Calu3 (cell line): ENCODE data around the gene VBP1. TPM values are rescaled to one million over a fixed set of nuclear protein-coding genes. Genes with fewer than 3 reads are reported as not detected.
A peak's percentile ranks its signal among the peaks of the same experiment; 100 is the strongest.
"Not testable (repeated sequence)": the region's sequence is repeated elsewhere in the genome, so short reads cannot be mapped to it uniquely, and the experiment has no call there.

Experiments used
- BruUV-seq: library from RNA; stranded (reverse); fragments of 400-500 nt; replicated peaks from 2 replicates; lab custom pipeline; 2021; lab: Mats Ljungman, UMichigan
- CTCF ChIA-PET: fragments of 300-600 bp; sonication (Branson Sonifier 250); formaldehyde crosslinking; loops from one replicate; lab custom pipeline; 2022; ENCODE audit warnings: antibody characterized with exemption; lab: Charles Lee
- DNase-seq: peaks from one replicate; pipeline ENCODE4 v3.0.0; 2022
- H3K27ac Mint-ChIP-seq: one replicate; pipeline ENCODE4 v1.8.0; 2022; ENCODE audit warnings: mixed read lengths; ENCODE audit not compliant: unreplicated experiment
- H3K27me3 Mint-ChIP-seq: one replicate; pipeline ENCODE4 v1.8.0; 2022; ENCODE audit warnings: mixed read lengths; ENCODE audit not compliant: unreplicated experiment
- H3K36me3 Mint-ChIP-seq: one replicate; pipeline ENCODE4 v1.8.0; 2022; ENCODE audit warnings: mild to moderate bottlenecking, moderate library complexity, mixed read lengths; ENCODE audit not compliant: insufficient read depth, unreplicated experiment
- H3K4me1 Mint-ChIP-seq: one replicate; pipeline ENCODE4 v1.8.0; 2022; ENCODE audit warnings: mild to moderate bottlenecking, low read depth, mixed read lengths; ENCODE audit not compliant: unreplicated experiment
- H3K4me3 Mint-ChIP-seq: one replicate; pipeline ENCODE4 v1.8.0; 2022; ENCODE audit warnings: mild to moderate bottlenecking, low read depth, moderate library complexity, mixed read lengths; ENCODE audit not compliant: unreplicated experiment
- H3K9me3 Mint-ChIP-seq: one replicate; pipeline ENCODE4 v1.8.0; 2022; ENCODE audit warnings: low read depth, mixed read lengths; ENCODE audit not compliant: unreplicated experiment
- intact Hi-C: fragments of 100-400 bp; cut with micrococcal nuclease; formaldehyde crosslinking; loops from one replicate; pipeline ENCODE4 v1.10.0; 2022; ENCODE audit not compliant: unreplicated experiment
- total RNA-seq: library from RNA; stranded (reverse); gene quantifications from 2 replicates; pipeline ENCODE4 v1.2.3, GENCODE V29; 2022
- TF ChIP-seq, protein P1 (sequence below): fragments of 200-600 bp; IDR thresholded peaks from one replicate; pipeline ENCODE4 v1.8.0; 2022; ENCODE audit warnings: antibody characterized with exemption; ENCODE audit not compliant: unreplicated experiment

Gene VBP1
- total RNA-seq, 1 experiment from 2014 or later = 56.3 TPM

DNA sequence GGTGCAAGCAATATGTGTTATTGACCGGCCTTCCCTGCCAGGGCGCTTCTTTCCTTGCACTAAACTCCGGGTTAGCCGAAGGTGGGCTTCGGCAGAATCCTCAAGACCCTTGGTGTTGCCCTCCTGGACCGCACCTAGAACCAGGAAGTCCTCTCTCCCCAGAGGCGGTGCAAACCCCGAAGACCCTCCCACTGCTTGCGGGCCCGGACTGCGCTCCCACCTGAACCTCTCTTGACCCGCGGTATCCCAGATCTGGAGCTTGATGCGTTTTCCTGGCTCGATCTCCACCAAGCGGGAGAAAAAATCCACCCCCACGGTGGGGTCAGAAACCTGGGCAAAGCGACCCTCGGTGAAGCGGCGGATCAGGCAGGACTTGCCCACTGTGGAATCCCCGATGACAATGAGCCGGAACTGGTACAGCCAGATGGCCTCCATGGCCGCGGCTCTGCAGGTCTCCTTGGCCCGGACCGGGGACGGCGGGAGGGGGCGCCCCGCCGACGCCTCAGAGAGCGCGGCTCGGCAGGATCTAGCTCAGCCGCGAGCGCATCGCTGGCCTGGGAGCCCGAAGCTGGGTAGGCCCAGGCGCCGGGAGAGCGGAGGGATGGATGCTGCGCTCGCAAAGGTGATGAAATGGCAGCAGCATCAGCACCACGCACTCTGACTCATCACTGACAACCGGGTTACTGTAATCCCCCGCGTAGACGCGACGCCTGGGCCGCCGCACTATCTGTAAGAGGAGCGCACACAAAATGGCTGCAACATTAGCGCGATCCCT lies 47.8 kb downstream of the VBP1 start, which contains the start of gene RAB39B:
Gene RAB39B, minus strand, starts transcription at position 638 of the 775 bp plus-strand sequence. Its CDS starts 203 bp downstream, at position 435.
- no TSS peak for BruUV-seq

DNA sequence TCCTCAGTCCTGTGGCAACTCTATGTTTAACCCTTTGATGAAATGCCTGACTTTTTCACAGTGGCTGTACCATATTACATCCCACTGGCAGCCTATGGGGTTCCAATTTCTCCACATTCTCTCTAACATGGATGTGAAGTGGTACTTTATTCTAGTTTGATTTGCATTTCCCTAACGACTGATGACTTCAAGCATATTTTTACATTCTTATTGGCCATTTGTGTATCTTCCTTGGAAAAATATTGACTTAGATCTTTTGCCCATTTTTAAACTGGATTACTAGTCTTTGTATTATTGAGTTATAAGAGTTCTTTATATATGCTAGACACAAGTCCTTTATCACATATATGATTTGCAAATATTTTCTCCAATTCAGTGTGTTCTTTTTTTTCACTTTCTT lies 50.2 kb downstream of the VBP1 start:
- no peaks in the 10 kb centered on the region for H3K4me1 Mint-ChIP-seq
- peaks cover 2% of the 10 kb centered on the region for H3K9me3 Mint-ChIP-seq
- no peak overlapping the region for H3K4me3 Mint-ChIP-seq
- no peak overlapping the region for H3K27ac Mint-ChIP-seq
- intact Hi-C loops = no loop called here
- TF ChIP-seq, protein P1, sequence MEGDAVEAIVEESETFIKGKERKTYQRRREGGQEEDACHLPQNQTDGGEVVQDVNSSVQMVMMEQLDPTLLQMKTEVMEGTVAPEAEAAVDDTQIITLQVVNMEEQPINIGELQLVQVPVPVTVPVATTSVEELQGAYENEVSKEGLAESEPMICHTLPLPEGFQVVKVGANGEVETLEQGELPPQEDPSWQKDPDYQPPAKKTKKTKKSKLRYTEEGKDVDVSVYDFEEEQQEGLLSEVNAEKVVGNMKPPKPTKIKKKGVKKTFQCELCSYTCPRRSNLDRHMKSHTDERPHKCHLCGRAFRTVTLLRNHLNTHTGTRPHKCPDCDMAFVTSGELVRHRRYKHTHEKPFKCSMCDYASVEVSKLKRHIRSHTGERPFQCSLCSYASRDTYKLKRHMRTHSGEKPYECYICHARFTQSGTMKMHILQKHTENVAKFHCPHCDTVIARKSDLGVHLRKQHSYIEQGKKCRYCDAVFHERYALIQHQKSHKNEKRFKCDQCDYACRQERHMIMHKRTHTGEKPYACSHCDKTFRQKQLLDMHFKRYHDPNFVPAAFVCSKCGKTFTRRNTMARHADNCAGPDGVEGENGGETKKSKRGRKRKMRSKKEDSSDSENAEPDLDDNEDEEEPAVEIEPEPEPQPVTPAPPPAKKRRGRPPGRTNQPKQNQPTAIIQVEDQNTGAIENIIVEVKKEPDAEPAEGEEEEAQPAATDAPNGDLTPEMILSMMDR = no peak
- DNase-seq = no peak
- CTCF ChIA-PET = no interaction called here
- no peaks in the 10 kb centered on the region for H3K36me3 Mint-ChIP-seq
- peaks cover 28% of the 10 kb centered on the region for H3K27me3 Mint-ChIP-seq
- BruUV-seq = no TSS peak

More for the DNA sequence above, 47.8 kb downstream of the VBP1 start, which contains the start of gene RAB39B:
- CTCF ChIA-PET = no interaction called here
- Mint-ChIP-seq H3K27me3 (peaks cover 28% of the 10 kb centered on the region), H3K36me3 (no peaks in the 10 kb centered on the region), H3K27ac (no peak within 1 kb of the TSS), H3K4me1 (no peaks in the 10 kb centered on the region), H3K4me3 (peak within 1 kb of the TSS; percentile 44), H3K9me3 (no peaks in the 10 kb centered on the region)
- DNase-seq = peak; percentile 52
- TF ChIP-seq, protein P1 = no peak
- intact Hi-C loops = no loop called here

DNA sequence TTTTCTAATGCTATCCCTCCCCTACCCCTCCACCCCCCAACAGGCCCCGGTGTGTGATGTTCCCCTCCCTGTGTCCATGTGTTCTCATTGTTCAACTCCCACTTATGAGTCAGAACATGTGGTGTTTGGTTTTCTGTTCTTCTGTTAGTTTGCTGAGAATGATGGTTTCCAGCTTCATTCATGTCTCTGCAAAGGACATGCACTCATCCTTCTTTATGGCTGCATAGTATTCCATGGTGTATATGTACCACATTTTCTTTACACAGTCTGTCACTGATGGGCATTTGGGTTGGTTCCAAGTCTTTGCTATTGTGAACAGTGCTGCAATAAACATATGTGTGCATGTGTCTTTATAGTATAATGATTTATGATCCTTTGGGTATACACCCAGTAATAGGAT lies 51.7 kb downstream of the VBP1 start:
- peaks cover 21% of the 10 kb centered on the region for H3K27me3 Mint-ChIP-seq
- DNase-seq, H3K36me3 Mint-ChIP-seq, CTCF ChIA-PET, H3K27ac Mint-ChIP-seq, BruUV-seq, intact Hi-C loops, H3K4me1 Mint-ChIP-seq, H3K9me3 Mint-ChIP-seq, H3K4me3 Mint-ChIP-seq: not testable (repeated sequence)

DNA sequence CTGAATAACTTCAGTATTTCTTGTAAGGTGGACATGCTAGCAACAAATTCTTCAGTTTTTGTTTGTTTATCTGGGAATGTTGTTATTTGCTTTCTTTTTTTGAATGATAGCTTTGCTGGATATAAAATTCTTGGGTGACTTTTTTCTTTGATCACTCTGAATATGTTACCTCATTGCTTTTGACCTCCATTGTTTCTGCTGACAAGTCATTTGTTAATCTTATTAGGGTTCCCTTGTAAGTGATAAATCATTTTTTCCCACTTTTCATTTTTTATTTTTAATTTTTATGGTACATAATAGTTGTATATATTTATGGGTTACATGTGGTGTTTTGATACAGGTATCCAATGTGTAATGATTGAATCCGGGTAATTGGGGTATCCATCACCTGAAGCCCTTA lies 54.7 kb downstream of the VBP1 start:
- intact Hi-C loops = no loop called here
- no peak overlapping the region for H3K4me3 Mint-ChIP-seq
- H3K36me3 Mint-ChIP-seq = no peaks in the 10 kb centered on the region
- H3K4me1 Mint-ChIP-seq = no peaks in the 10 kb centered on the region
- CTCF ChIA-PET = no interaction called here
- TF ChIP-seq, protein P1 = no peak
- H3K27ac Mint-ChIP-seq = no peak overlapping the region
- peaks cover 3% of the 10 kb centered on the region for H3K9me3 Mint-ChIP-seq
- no TSS peak for BruUV-seq
- no peak for DNase-seq
- H3K27me3 Mint-ChIP-seq = no peaks in the 10 kb centered on the region

DNA sequence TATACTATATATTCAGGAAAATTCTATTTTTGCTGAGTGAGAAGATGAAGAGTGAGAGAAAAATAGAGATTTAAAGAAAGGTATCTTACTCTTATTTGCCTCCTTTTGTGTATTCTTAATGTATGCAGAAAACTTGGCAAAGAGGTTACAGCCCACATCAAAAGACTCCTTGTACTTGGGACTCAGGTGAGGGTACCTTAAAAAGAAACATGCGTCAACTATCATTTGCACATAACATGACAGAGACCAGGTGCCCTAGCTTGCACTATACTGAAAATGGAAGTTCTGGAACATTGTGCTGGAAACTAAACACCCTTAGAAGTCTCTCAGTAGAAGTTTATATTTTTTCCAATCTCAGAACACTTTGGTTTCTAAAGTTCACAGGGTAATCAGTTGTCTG lies 63.6 kb downstream of the VBP1 start:
- Mint-ChIP-seq H3K36me3 (no peaks in the 10 kb centered on the region), H3K4me1 (no peaks in the 10 kb centered on the region), H3K9me3 (peaks cover 4% of the 10 kb centered on the region), H3K27ac (no peak overlapping the region), H3K27me3 (no peaks in the 10 kb centered on the region), H3K4me3 (no peak overlapping the region)
- BruUV-seq = no TSS peak
- no peak for DNase-seq
- CTCF ChIA-PET = no interaction called here
- TF ChIP-seq, protein P1 = no peak
- intact Hi-C loops = no loop called here
